Neural cell (in vitro differentiated cells): ENCODE data around the gene HLCS. TPM values are rescaled to one million over a fixed set of nuclear protein-coding genes. Genes with fewer than 3 reads are reported as not detected.

Experiments
- H2AFZ ChIP-seq: fragments of 200-600, 300-800 bp; sonication (generic), shearing (Covaris generic); 2 replicates; pipeline ENCODE4 v1.6.0; 2014; ENCODE audit warnings: low read depth, mild to moderate bottlenecking, antibody characterized with exemption, low read length, moderate library complexity
- H3F3A ChIP-seq: fragments of 200-600 bp; shearing (Covaris generic); 2 replicates; pipeline ENCODE4 v1.6.1; 2016; ENCODE audit warnings: mild to moderate bottlenecking, moderate library complexity, mixed read lengths, antibody characterized with exemption, low read length; ENCODE audit not compliant: insufficient read depth, poor library complexity, severe bottlenecking
- H3K27ac ChIP-seq: fragments of 200-600, 300-800 bp; sonication (generic), shearing (Covaris generic); 2 replicates; pipeline ENCODE4 v1.5.1; 2014; ENCODE audit warnings: mild to moderate bottlenecking, low read length, moderate library complexity
- H3K27me3 ChIP-seq: fragments of 300-800, 200-600 bp; sonication (generic), shearing (Covaris generic); 2 replicates; pipeline ENCODE4 v1.6.0; 2014; ENCODE audit warnings: mild to moderate bottlenecking, low read depth, low read length, moderate library complexity; ENCODE audit not compliant: insufficient read depth
- H3K36me3 ChIP-seq: fragments of 300-800, 200-600 bp; sonication (generic), shearing (Covaris generic); 2 replicates; pipeline ENCODE4 v1.5.1; 2014; ENCODE audit warnings: mild to moderate bottlenecking, antibody characterized with exemption, low read length, moderate library complexity; ENCODE audit not compliant: insufficient read depth
- H3K4me2 ChIP-seq: fragments of 300-800, 200-600 bp; sonication (generic), shearing (Covaris generic); 2 replicates; pipeline ENCODE4 v1.6.0; 2014; ENCODE audit warnings: mild to moderate bottlenecking, low read length
- H3K4me3 ChIP-seq: fragments of 300-800, 200-600 bp; sonication (generic), shearing (Covaris generic); 2 replicates; pipeline ENCODE4 v1.5.1; 2014; ENCODE audit warnings: mild to moderate bottlenecking, low read length, moderate library complexity
- H3K79me2 ChIP-seq: fragments of 200-600 bp; shearing (Covaris generic); replicated peaks from 2 replicates; pipeline ENCODE4 v1.6.0; 2014; ENCODE audit warnings: mild to moderate bottlenecking, low read length, moderate library complexity; ENCODE audit not compliant: insufficient read depth
- H3K9ac ChIP-seq: fragments of 300-800, 200-600 bp; sonication (generic), shearing (Covaris generic); 2 replicates; pipeline ENCODE4 v1.6.1; 2016; ENCODE audit warnings: mild to moderate bottlenecking, low read length, mixed read lengths
- H3K9me2 ChIP-seq: fragments of 200-600 bp; shearing (Covaris generic); 2 replicates; pipeline ENCODE4 v1.6.1; 2016; ENCODE audit warnings: mild to moderate bottlenecking, low read length, mixed read lengths; ENCODE audit not compliant: insufficient read depth
- H3K9me3 ChIP-seq: fragments of 200-600, 300-800 bp; sonication (generic), shearing (Covaris generic); 2 replicates; pipeline ENCODE4 v1.6.1; 2016; ENCODE audit warnings: mild to moderate bottlenecking, mixed run types, low read length, moderate library complexity, mixed read lengths
- H4K20me1 ChIP-seq: fragments of 200-600 bp; shearing (Covaris generic); 2 replicates; pipeline ENCODE4 v1.6.1; 2016; ENCODE audit warnings: mild to moderate bottlenecking, mixed run types; ENCODE audit not compliant: insufficient read depth
- CTCF ChIP-seq: fragments of 450-650 bp; IDR thresholded peaks from 2 replicates; pipeline ENCODE4 v1.5.1; 2014; ENCODE audit warnings: antibody characterized with exemption, mild to moderate bottlenecking, moderate library complexity; ENCODE audit not compliant: poor library complexity, severe bottlenecking
- EP300 ChIP-seq: fragments of 450-650 bp; conservative IDR thresholded peaks from 2 replicates; pipeline ENCODE4 v1.6.1; 2014; ENCODE audit warnings: antibody characterized with exemption, mild to moderate bottlenecking, moderate library complexity; ENCODE audit not compliant: poor library complexity, severe bottlenecking
- MXI1 ChIP-seq: fragments of 450-650 bp; conservative IDR thresholded peaks from 2 replicates; pipeline ENCODE4 v1.6.1; 2014; ENCODE audit warnings: antibody characterized with exemption, mild to moderate bottlenecking; ENCODE audit not compliant: poor library complexity, severe bottlenecking
- POLR2AphosphoS5 ChIP-seq: IDR thresholded peaks from 2 replicates; pipeline ENCODE4 v1.6.1; 2012
- RAD21 ChIP-seq: fragments of 450-650 bp; conservative IDR thresholded peaks from 2 replicates; pipeline ENCODE4 v1.6.1; 2014; ENCODE audit warnings: antibody characterized with exemption, mild to moderate bottlenecking, moderate library complexity
- REST ChIP-seq: IDR thresholded peaks from 2 replicates; pipeline ENCODE4 v1.6.1; 2012; ENCODE audit warnings: borderline replicate concordance
- SMC3 ChIP-seq: fragments of 450-650 bp; conservative IDR thresholded peaks from 2 replicates; pipeline ENCODE4 v1.6.1; 2014; ENCODE audit warnings: antibody characterized with exemption, mild to moderate bottlenecking, moderate library complexity; ENCODE audit not compliant: poor library complexity
- TAF1 ChIP-seq: IDR thresholded peaks from 2 replicates; pipeline ENCODE4 v1.6.1; 2012; ENCODE audit warnings: low read depth
- polyA plus RNA-seq: library from polyadenylated mRNA; depleted of rRNA; stranded (reverse); fragments of >200 nt; gene quantifications from 2 replicates; pipeline ENCODE4 v1.2.3, GENCODE V29; 2014

Gene HLCS
- polyA plus RNA-seq, 1 donor from 2014 or later: 12.1 TPM

GRCh38 chr21:36756527-36756926 lies 209.9 kb downstream of the HLCS start:
- no peak overlapping the region for H2AFZ ChIP-seq
- H3K9me2 ChIP-seq: no peaks in the 10 kb centered on the region
- no peak overlapping the region for H3K4me2 ChIP-seq
- H3K9me3 ChIP-seq: no peaks in the 10 kb centered on the region
- no peaks in the 10 kb centered on the region for H3K79me2 ChIP-seq
- H4K20me1 ChIP-seq: no peaks in the 10 kb centered on the region
- H3F3A ChIP-seq: no peaks in the 10 kb centered on the region
- no peaks in the 10 kb centered on the region for H3K36me3 ChIP-seq
- H3K9ac ChIP-seq: no peak overlapping the region
- no peaks in the 10 kb centered on the region for H3K27me3 ChIP-seq
- TF ChIP-seq MXI1 (no peak), REST (no peak), EP300 (no peak), RAD21 (no peak), SMC3 (no peak), TAF1 (no peak), POLR2AphosphoS5 (no peak)
- H3K27ac ChIP-seq: no peak overlapping the region
- H3K4me3 ChIP-seq: no peak overlapping the region

GRCh38 chr21:36754241-36754898 lies 212.1 kb downstream of the HLCS start:
- no peaks in the 10 kb centered on the region for H3K36me3 ChIP-seq
- H3K9me3 ChIP-seq: no peaks in the 10 kb centered on the region
- H3K27me3 ChIP-seq: no peaks in the 10 kb centered on the region
- no peak overlapping the region for H2AFZ ChIP-seq
- H3K9ac ChIP-seq: no peak overlapping the region
- H4K20me1 ChIP-seq: no peaks in the 10 kb centered on the region
- TF ChIP-seq TAF1 (no peak), REST (no peak), RAD21 (no peak), MXI1 (no peak), CTCF (no peak)
- no peak overlapping the region for H3K27ac ChIP-seq
- no peak overlapping the region for H3K4me3 ChIP-seq
- H3K79me2 ChIP-seq: no peaks in the 10 kb centered on the region
- no peak overlapping the region for H3K4me2 ChIP-seq
- no peaks in the 10 kb centered on the region for H3K9me2 ChIP-seq
- no peaks in the 10 kb centered on the region for H3F3A ChIP-seq
